OCI-LY7 (cell line): ENCODE results near the gene LHPP. TPM values are rescaled to one million over a fixed set of nuclear protein-coding genes. Genes with fewer than 3 reads are reported as not detected.

Source experiments
- BruUV-seq: library from RNA; stranded (reverse); fragments of 400-500 nt; replicated peaks from 2 replicates; lab custom pipeline; 2021; lab: Mats Ljungman, UMichigan
- CTCF ChIA-PET: fragments of 300-600 bp; sonication (Branson Sonifier 250); formaldehyde crosslinking; loops from one replicate; lab custom pipeline; 2022; ENCODE audit warnings: antibody characterized with exemption; ENCODE audit not compliant: unreplicated experiment; lab: Charles Lee
- POLR2A ChIA-PET: fragments of 300-600 bp; sonication (Branson Sonifier 250); formaldehyde crosslinking; loops from one replicate; lab custom pipeline; 2022; ENCODE audit warnings: antibody characterized with exemption; lab: Charles Lee
- DNase-seq: peaks from one replicate; pipeline ENCODE4 v3.0.0-alpha.2; 2015; ENCODE audit warnings: low spot score
- H2AFZ ChIP-seq: fragments of 200-600 bp; sonication (generic), shearing (Covaris generic); 2 replicates; pipeline ENCODE4 v1.6.1; 2014; ENCODE audit warnings: mild to moderate bottlenecking, antibody characterized with exemption, low read length, moderate library complexity
- H3K27ac ChIP-seq: fragments of 200-600 bp; sonication (generic); 2 replicates; pipeline ENCODE4 v1.5.1; 2014; ENCODE audit warnings: mixed run types, low read depth, mild to moderate bottlenecking, moderate library complexity, low read length, inconsistent platforms; ENCODE audit not compliant: poor library complexity, severe bottlenecking
- H3K36me3 ChIP-seq: fragments of 200-600 bp; sonication (generic); 2 replicates; pipeline ENCODE4 v1.6.1; 2014; ENCODE audit warnings: mild to moderate bottlenecking, antibody characterized with exemption, low read length, moderate library complexity, mixed read lengths; ENCODE audit not compliant: insufficient read depth
- H3K4me1 ChIP-seq: fragments of 200-600 bp; sonication (generic); 2 replicates; pipeline ENCODE4 v1.5.1; 2014; ENCODE audit warnings: mild to moderate bottlenecking, low read length; ENCODE audit not compliant: insufficient read depth, poor library complexity, severe bottlenecking
- H3K4me2 ChIP-seq: fragments of 200-600 bp; sonication (generic); 2 replicates; pipeline ENCODE4 v1.6.1; 2014; ENCODE audit warnings: mild to moderate bottlenecking, low read length
- H3K4me3 ChIP-seq: fragments of 200-600 bp; sonication (generic); 2 replicates; pipeline ENCODE4 v1.5.1; 2014; ENCODE audit warnings: mild to moderate bottlenecking, low read depth, low read length; ENCODE audit not compliant: poor library complexity, severe bottlenecking
- H3K79me2 ChIP-seq: fragments of 200-600 bp; sonication (generic); 2 replicates; pipeline ENCODE4 v1.6.1; 2016; ENCODE audit warnings: low read depth, mild to moderate bottlenecking, low read length, moderate library complexity, mixed read lengths; ENCODE audit not compliant: insufficient read depth
- H3K9me2 ChIP-seq: fragments of 200-600 bp; sonication (generic); 2 replicates; pipeline ENCODE4 v1.6.1; 2016; ENCODE audit warnings: mild to moderate bottlenecking, low read length, mixed read lengths; ENCODE audit not compliant: insufficient read depth
- H3K9me3 ChIP-seq: fragments of 200-600 bp; sonication (generic); 2 replicates; pipeline ENCODE4 v1.6.1; 2014; ENCODE audit warnings: mild to moderate bottlenecking, mixed run types, low read length, mixed read lengths
- H4K20me1 ChIP-seq: fragments of 200-600 bp; sonication (generic); 2 replicates; pipeline ENCODE4 v1.6.1; 2014; ENCODE audit warnings: mild to moderate bottlenecking, antibody characterized with exemption, low read length, moderate library complexity, mixed read lengths; ENCODE audit not compliant: insufficient read depth
- CTCF ChIP-seq: fragments of 200-600 bp; sonication (generic); conservative IDR thresholded peaks from 2 replicates; pipeline ENCODE4 v1.5.1; 2014; ENCODE audit warnings: mild to moderate bottlenecking, antibody characterized with exemption, low read length, moderate library complexity, mixed read lengths
- EZH2phosphoT487 ChIP-seq: fragments of 200-600 bp; sonication (generic); IDR thresholded peaks from 2 replicates; pipeline ENCODE4 v1.6.1; 2018; ENCODE audit warnings: low read depth, borderline replicate concordance, mild to moderate bottlenecking, mixed run types, antibody characterized with exemption, low read length, moderate library complexity, mixed read lengths
- intact Hi-C: fragments of 100-400 bp; cut with micrococcal nuclease; formaldehyde crosslinking; loops from one replicate; pipeline ENCODE4 v1.10.0; 2022; ENCODE audit not compliant: unreplicated experiment
- total RNA-seq, 2 experiments: library from RNA; depleted of rRNA in 1 of 2; stranded (reverse); fragments of >200 nt in 1 of 2; shearing (Covaris generic) in 1 of 2; gene quantifications; 2 replicates each; pipeline ENCODE4 v1.2.3, GENCODE V29; 2014 to 2022

Gene LHPP
- total RNA-seq, 2 experiments from 2014 or later = 30.3 to 65.2 TPM

- DNase-seq = no peak
- Histone ChIP-seq H3K9me2 (no peaks in the 10 kb centered on the region), H2AFZ (no peak overlapping the region), H3K4me3 (no peak overlapping the region), H3K9me3 (no peaks in the 10 kb centered on the region), H3K27ac (no peak overlapping the region), H3K79me2 (no peaks in the 10 kb centered on the region), H3K4me1 (no peaks in the 10 kb centered on the region), H4K20me1 (no peaks in the 10 kb centered on the region), H3K4me2 (no peak overlapping the region), H3K36me3 (no peaks in the 10 kb centered on the region)
- BruUV-seq = no TSS peak
- TF ChIP-seq EZH2phosphoT487 = no peak
- no peak for TF ChIP-seq CTCF
- ChIA-PET POLR2A (interaction anchor here (0.6 kb wide), 1 partner anchor 111 kb away, joined by 3 read pairs; no protein-coding TSS in a partner anchor), CTCF (no interaction called here)
- intact Hi-C loops = no loop called here
Observed at GRCh38 chr10:124473070-124473469, 11.4 kb downstream of the LHPP start.

DNA sequence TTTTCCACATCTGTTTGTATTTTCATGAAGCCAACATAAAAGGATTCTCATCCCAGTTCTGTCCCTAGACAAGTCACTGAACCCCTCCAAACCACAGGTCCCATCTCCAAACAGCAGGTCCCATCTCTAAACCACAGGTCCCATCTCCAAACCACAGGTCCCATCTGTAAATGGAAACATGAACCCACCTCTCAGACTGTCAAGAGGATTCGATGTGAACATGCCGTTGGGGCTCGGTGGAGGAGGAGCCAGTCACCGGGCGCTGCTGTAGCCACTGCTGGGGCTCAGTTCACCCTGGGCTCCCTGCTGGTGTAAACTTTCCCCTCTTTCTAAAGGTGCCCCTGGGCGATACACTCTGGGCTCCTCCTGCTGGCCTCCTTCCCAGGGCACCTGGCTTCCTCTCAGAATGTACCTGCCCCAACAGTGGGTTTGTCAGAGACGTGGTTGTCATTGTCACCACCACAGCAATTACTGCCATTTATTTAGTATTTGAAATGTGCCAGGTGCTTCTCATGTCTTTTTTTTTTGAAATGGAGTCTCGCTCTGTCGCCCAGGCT is 13.0 kb downstream of the LHPP start:
- TF ChIP-seq EZH2phosphoT487 (no peak), CTCF (no peak)
- intact Hi-C loops = no loop called here
- Histone ChIP-seq H3K79me2 (no peaks in the 10 kb centered on the region), H3K4me1 (no peaks in the 10 kb centered on the region), H3K9me2 (no peaks in the 10 kb centered on the region), H3K4me2 (no peak overlapping the region), H3K4me3 (no peak overlapping the region), H3K36me3 (no peaks in the 10 kb centered on the region), H3K9me3 (no peaks in the 10 kb centered on the region), H3K27ac (no peak overlapping the region), H4K20me1 (no peaks in the 10 kb centered on the region), H2AFZ (no peak overlapping the region)
- BruUV-seq = no TSS peak
- ChIA-PET CTCF (no interaction called here), POLR2A (interaction anchor here (0.8 to 1.0 kb wide), 2 partner anchors 14 to 57 kb away, joined by 3 read pairs; partner anchors contain the start of gene LHPP)
- DNase-seq = no peak

DNA sequence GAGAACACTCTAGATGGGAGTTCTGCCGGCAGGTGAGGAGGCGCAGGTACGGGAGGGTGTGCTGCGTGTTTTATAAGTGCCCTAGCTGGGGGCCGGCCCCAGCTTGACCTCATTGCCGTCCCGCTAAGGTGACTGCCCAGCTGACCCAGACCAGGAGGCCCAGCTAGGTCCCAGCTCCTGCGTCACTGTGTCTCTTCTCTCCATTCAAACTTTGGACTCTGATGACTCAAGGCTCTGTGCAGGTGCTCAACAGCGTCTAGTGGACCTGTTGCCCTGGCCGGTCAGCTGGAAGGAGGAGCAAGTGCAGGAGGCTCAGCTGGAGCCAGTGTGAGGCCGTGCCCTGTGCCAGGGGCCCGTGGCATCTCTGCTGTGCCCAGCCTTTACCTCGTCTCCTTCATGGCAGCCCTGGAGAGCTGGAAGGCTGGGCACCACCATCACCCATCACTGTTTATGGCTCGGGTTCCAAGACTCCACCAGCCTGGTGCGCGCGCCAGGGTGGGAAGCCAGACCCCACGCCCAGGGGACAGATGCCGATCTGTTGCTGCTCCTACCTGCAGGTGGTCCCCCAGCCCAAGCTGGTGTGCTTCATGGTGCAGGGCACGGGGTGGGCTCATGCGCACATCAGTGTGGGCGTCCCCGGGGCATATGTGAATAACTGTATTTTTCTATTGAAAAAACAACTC is 14.6 kb downstream of the LHPP start:
- no peak overlapping the region for H2AFZ ChIP-seq

More for the DNA sequence above, 14.6 kb downstream of the LHPP start:
- no peaks in the 10 kb centered on the region for H3K9me2 ChIP-seq
- no peaks in the 10 kb centered on the region for H3K36me3 ChIP-seq
- H3K27ac ChIP-seq = no peak overlapping the region
- H4K20me1 ChIP-seq = 0 out of 2 replicates have a peak, but pooled peaks cover 5% of the 10 kb centered on the region
- no peaks in the 10 kb centered on the region for H3K9me3 ChIP-seq
- H3K4me1 ChIP-seq = no peaks in the 10 kb centered on the region
- ChIA-PET POLR2A (interaction anchor here (0.5 kb wide), 1 partner anchor 59 kb away, joined by 3 read pairs; no protein-coding TSS in a partner anchor), CTCF (no interaction called here)
- no peaks in the 10 kb centered on the region for H3K79me2 ChIP-seq
- no peak overlapping the region for H3K4me2 ChIP-seq
- DNase-seq = no peak
- TF ChIP-seq EZH2phosphoT487 (no peak), CTCF (no peak)
- H3K4me3 ChIP-seq = no peak overlapping the region
- intact Hi-C loops = no loop called here
- no TSS peak for BruUV-seq
